Endothelial cell (in vitro differentiated cells): ENCODE data around the gene HSP90AA1. TPM values are rescaled to one million over a fixed set of nuclear protein-coding genes. Genes with fewer than 3 reads are reported as not detected.
"Not testable (repeated sequence)": the region's sequence is repeated elsewhere in the genome, so short reads cannot be mapped to it uniquely, and the experiment has no call there.

Source experiments
- DNase-seq: peaks from one replicate; pipeline ENCODE4 v3.0.0; 2021; ENCODE audit warnings: low spot score
- H3K27ac Mint-ChIP-seq: one replicate; pipeline ENCODE4 v1.8.0; 2021; ENCODE audit warnings: mixed read lengths, inconsistent platforms; ENCODE audit not compliant: unreplicated experiment
- H3K27me3 Mint-ChIP-seq: one replicate; pipeline ENCODE4 v1.8.0; 2021; ENCODE audit warnings: mild to moderate bottlenecking, moderate library complexity, mixed read lengths, inconsistent platforms; ENCODE audit not compliant: unreplicated experiment
- H3K36me3 Mint-ChIP-seq: one replicate; pipeline ENCODE4 v1.8.0; 2021; ENCODE audit warnings: mild to moderate bottlenecking, low read depth, mixed read lengths, inconsistent platforms; ENCODE audit not compliant: unreplicated experiment
- H3K4me1 Mint-ChIP-seq: one replicate; pipeline ENCODE4 v1.8.0; 2021; ENCODE audit warnings: mild to moderate bottlenecking, mixed read lengths, inconsistent platforms; ENCODE audit not compliant: unreplicated experiment
- H3K4me3 Mint-ChIP-seq: one replicate; pipeline ENCODE4 v1.8.0; 2021; ENCODE audit warnings: mild to moderate bottlenecking, mixed read lengths, inconsistent platforms; ENCODE audit not compliant: unreplicated experiment
- H3K9me3 Mint-ChIP-seq: one replicate; pipeline ENCODE4 v1.8.0; 2021; ENCODE audit warnings: mixed read lengths, inconsistent platforms; ENCODE audit not compliant: unreplicated experiment
- CTCF ChIP-seq: fragments of 200-600 bp; sonication (generic); IDR thresholded peaks from one replicate; pipeline ENCODE4 v1.5.0; 2021; ENCODE audit warnings: antibody characterized with exemption; ENCODE audit not compliant: unreplicated experiment
- long read RNA-seq: library from polyadenylated mRNA; unstranded; transcript quantifications from one replicate; pipeline ENCODE4 v2.0.0, GENCODE V29; 2020; ENCODE audit not compliant: unreplicated experiment
- total RNA-seq: library from RNA; stranded (reverse); fragmentation: NEBNext Ultra II Directional; extraction: Animal tissue kit (Norgen Biotek cat#: 25700); gene quantifications from one replicate; pipeline ENCODE4 v1.2.1, GENCODE V29; 2021; ENCODE audit not compliant: unreplicated experiment

HSP90AA1 gene
- total RNA-seq: 246 TPM
- long read RNA-seq, partial matches to known transcripts: 141 of 151 reads
- long read RNA-seq, other reads (novel, unspliced or antisense): 7 of 151 reads

DNA sequence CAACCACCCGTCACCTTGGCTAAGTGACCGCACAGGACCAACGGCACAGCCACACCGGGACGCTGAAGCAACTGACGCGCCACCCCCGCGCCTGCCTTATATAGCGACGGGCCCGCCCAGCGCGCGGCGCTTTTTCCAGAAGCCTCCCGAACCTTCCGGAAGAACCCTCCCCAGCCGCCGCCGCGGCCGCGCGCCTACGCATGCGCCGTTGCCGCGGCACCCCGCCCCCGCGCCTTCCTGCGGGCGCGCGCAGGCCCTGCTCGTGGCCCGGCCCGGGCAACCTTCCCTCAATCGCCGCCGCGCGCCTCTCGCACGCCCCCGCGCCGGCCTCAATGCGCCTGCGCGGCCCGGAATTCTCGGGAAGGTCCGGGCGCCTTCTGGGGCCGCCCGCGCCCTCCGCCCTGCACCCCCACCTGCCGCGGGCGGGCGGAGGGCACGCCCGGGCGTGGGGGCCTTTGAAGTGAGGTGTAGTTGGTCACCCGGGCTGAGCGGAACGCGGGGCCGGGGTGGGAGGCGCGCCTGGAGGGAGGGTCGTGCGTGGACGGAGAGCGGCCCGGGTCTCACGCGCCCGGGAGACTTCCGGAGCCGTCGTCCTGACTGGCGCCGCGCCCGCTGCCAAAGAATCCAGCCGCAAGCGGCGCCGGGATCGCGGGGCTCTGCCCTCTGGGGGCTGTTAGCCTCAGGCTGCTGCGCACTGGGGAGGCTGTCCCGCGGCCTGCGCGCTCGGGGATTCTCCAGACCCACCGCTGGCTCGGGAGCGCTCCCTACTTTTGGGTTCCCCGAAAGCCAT lies at the start of gene HSP90AA1:
Gene HSP90AA1 (minus strand): TSS at position 73 of the 790 bp plus-strand sequence. CDS start 666 bp downstream, outside the sequence.
- H3K4me3 Mint-ChIP-seq: peak within 1 kb of the TSS; percentile 98
- H3K27me3 Mint-ChIP-seq: peaks cover 9% of the 10 kb centered on the region
- TF ChIP-seq CTCF: no peak
- H3K36me3 Mint-ChIP-seq: peaks cover 36% of the 10 kb centered on the region
- H3K27ac Mint-ChIP-seq: peak within 1 kb of the TSS; percentile 94
- no peaks in the 10 kb centered on the region for H3K9me3 Mint-ChIP-seq
- peaks cover 50% of the 10 kb centered on the region for H3K4me1 Mint-ChIP-seq
- DNase-seq: peak; percentile 99

- not testable (repeated sequence) for H3K36me3 Mint-ChIP-seq, DNase-seq, H3K27me3 Mint-ChIP-seq, H3K27ac Mint-ChIP-seq, H3K4me3 Mint-ChIP-seq, H3K9me3 Mint-ChIP-seq
- H3K4me1 Mint-ChIP-seq: peaks cover 16% of the 10 kb centered on the region
Measured at GRCh38 chr14:102135456-102135855, 48.6 kb upstream of the HSP90AA1 start.

- not testable (repeated sequence) for H3K27ac Mint-ChIP-seq, H3K36me3 Mint-ChIP-seq, H3K27me3 Mint-ChIP-seq, DNase-seq, H3K9me3 Mint-ChIP-seq
- peak overlapping the region; percentile 54 for H3K4me3 Mint-ChIP-seq
- H3K4me1 Mint-ChIP-seq: peaks cover 16% of the 10 kb centered on the region
Measured at GRCh38 chr14:102134719-102135118, 47.9 kb upstream of the HSP90AA1 start.

DNA sequence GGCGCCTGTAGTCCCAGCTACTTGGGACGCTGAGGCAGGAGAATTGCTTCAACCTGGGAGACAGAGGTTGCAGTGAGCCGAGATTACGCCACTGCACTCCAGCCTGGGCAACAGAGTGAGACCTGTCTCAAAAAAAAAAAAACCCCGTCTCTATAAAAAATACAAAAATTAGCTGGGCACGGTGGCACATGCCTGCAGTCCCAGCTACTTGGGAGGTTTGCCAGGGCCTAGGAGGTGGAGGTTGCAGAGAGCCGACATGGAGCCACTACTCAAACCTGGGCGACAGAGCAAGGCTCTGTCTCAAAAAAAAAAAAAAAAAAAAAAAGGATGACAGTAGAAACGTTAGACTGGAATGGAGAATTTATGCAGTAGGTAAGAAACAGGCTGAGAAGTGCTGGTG lies 47.2 kb upstream of the HSP90AA1 start:
- not testable (repeated sequence) for H3K36me3 Mint-ChIP-seq, H3K27me3 Mint-ChIP-seq, H3K9me3 Mint-ChIP-seq, DNase-seq, H3K27ac Mint-ChIP-seq
- Mint-ChIP-seq H3K4me3 (peak overlapping the region; percentile 54), H3K4me1 (peaks cover 16% of the 10 kb centered on the region)

DNA sequence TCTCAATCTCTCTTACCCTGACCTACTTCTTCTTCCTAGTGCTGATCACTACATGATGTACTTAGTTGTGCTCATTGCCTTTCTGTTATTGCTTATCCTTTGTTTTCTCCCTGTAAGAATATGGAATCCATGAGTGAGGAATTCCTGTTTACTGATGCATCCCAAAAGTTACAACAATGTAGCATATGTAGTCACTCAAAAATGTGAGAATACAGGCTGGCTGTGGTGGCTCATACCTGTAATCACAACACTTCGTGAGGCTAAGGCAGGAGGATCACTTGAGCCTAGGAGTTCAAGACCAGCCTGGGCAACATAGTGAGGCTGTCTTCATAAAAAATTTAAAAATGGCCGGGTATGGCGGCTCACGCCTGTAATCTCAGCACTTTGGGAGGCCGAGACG lies 44.9 kb upstream of the HSP90AA1 start:
- Mint-ChIP-seq H3K27ac (peak overlapping the region; percentile 44), H3K4me1 (peaks cover 9% of the 10 kb centered on the region), H3K9me3 (no peaks in the 10 kb centered on the region), H3K36me3 (peaks cover 8% of the 10 kb centered on the region), H3K4me3 (no peak overlapping the region), H3K27me3 (no peaks in the 10 kb centered on the region)
- DNase-seq: no peak
- no peak for TF ChIP-seq CTCF

DNA sequence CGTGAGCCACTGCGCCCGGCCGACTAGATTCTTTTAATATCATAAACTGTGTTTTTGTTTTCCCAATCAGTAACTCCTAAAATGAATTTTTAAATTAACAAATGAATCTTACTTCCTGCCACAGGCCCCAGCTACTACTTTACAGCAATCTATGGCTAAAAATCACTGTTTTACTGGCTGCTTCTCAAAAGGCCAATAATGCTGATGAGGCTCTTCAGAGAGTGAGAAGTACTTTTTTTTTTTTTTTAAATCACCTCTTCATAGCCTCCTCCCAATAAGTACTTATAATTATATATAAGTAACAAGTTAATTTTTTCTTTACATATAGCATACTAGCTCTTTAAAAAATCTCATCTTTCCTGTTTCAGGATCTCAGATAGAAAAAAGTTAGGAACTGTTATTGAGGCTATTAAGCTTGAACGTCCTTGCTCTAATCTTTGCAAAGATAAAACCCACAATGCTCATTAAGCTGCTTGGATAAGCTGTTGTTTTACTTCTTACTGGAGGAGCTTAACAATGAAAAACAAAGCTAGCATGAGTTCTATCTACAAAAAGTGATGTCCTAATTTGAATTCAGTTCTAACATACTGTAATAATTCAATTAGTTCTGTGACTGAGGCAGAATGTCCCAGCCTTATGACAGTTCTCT lies 40.1 kb upstream of the HSP90AA1 start:
- no peak overlapping the region for H3K4me3 Mint-ChIP-seq
- H3K27ac Mint-ChIP-seq: no peak overlapping the region
- no peak for TF ChIP-seq CTCF
- peaks cover 20% of the 10 kb centered on the region for H3K4me1 Mint-ChIP-seq
- no peak for DNase-seq
- no peaks in the 10 kb centered on the region for H3K27me3 Mint-ChIP-seq
- peaks cover 3% of the 10 kb centered on the region for H3K36me3 Mint-ChIP-seq
- H3K9me3 Mint-ChIP-seq: no peaks in the 10 kb centered on the region
